ENCODE results near the gene RPS6KB2. TPM values are rescaled to one million over a fixed set of nuclear protein-coding genes. Genes with fewer than 3 reads are reported as not detected.

Gene RPS6KB2
- total and polyA plus RNA-seq, 9 of the 15 experiments (the other 6 are each of a cell fraction or from before 2014, with no cell fraction given), result 0.42 to 122 (median 82.6) TPM

GRCh38 chr11:67482275-67482826 lies 54.1 kb downstream of the RPS6KB2 start (continued):
- TF ChIP-seq ZNF655 (CRISPR knock-in tag; IDR thresholded peaks at IDR 0.05) (no peak), BRD4 (IDR thresholded peaks at IDR 0.05) (no peak), ZNF347 (CRISPR knock-in tag; IDR thresholded peaks at IDR 0.05; ENCODE audit: low read depth) (no peak), ELK1 (CRISPR knock-in tag; IDR thresholded peaks at IDR 0.05) (no peak), ZFP91 (CRISPR knock-in tag; IDR thresholded peaks at IDR 0.05) (no peak), E2F5 (CRISPR knock-in tag; IDR thresholded peaks at IDR 0.05) (no peak), ELK3 (CRISPR knock-in tag; IDR thresholded peaks at IDR 0.05) (no peak), GTF2F1 (IDR thresholded peaks at IDR 0.05; ENCODE audit: low read depth, low read length) (no peak), HNRNPL (IDR thresholded peaks at IDR 0.05; ENCODE audit: low read depth, low read length) (no peak), ERF (CRISPR knock-in tag; IDR thresholded peaks at IDR 0.05) (no peak), ZNF121 (CRISPR knock-in tag; conservative IDR thresholded peaks at IDR 0.05) (no peak), SPI1 (IDR thresholded peaks at IDR 0.05; ENCODE audit: borderline replicate concordance, low read depth, low read length) (peak; percentile 88; the same call in 1 of the 2 replicates), CREB5 (CRISPR knock-in tag; IDR thresholded peaks at IDR 0.05) (no peak), KLF13 (tag; IDR thresholded peaks at IDR 0.05; ENCODE audit: borderline replicate concordance, low read depth) (no peak), GTF2A2 (tag; IDR thresholded peaks at IDR 0.05) (no peak), PHF21A (IDR thresholded peaks at IDR 0.05; ENCODE audit: borderline replicate concordance, low read depth) (no peak), MAFF (IDR thresholded peaks at IDR 0.05; ENCODE audit: low read length) (no peak), PHF8 (IDR thresholded peaks at IDR 0.05; ENCODE audit: borderline replicate concordance, low read length) (no peak), ZNF668 (CRISPR knock-in tag; IDR thresholded peaks at IDR 0.05) (no peak), ZNF175 (CRISPR knock-in tag; IDR thresholded peaks at IDR 0.05; ENCODE audit: low read depth) (no peak)

All from K562 (cell line).